Prostate gland (tissue), 2 donors: ENCODE data around the gene PSMD11. TPM values are rescaled to one million over a fixed set of nuclear protein-coding genes. Genes with fewer than 3 reads are reported as not detected.

Experiments used
- DNase-seq: peaks from one replicate; pipeline ENCODE4 v3.0.0-alpha.2; 2019; ENCODE audit warnings: low spot score
- H3K27ac ChIP-seq, 2 donors: fragments of 200-600 bp; sonication (generic); 2 replicates each; pipeline ENCODE4 v1.5.1; 2017 to 2019
- H3K27me3 ChIP-seq: fragments of 200-600 bp; sonication (generic); replicated peaks from 2 replicates; pipeline ENCODE4 v1.5.1; 2019; ENCODE audit not compliant: insufficient read depth
- H3K36me3 ChIP-seq, 2 donors: fragments of 200-600 bp; sonication (generic); 1 replicate in 1 of 2; 2 replicates in 1 of 2; pipeline versions ENCODE4 v1.5.1 to v1.8.1; 2017 to 2019
- H3K4me1 ChIP-seq: fragments of 200-600 bp; sonication (generic); replicated peaks from 2 replicates; pipeline ENCODE4 v1.5.1; 2019
- H3K4me3 ChIP-seq, 2 donors: fragments of 200-600 bp; sonication (generic); 2 replicates each; pipeline ENCODE4 v1.5.1; 2017 to 2019
- H3K9me3 ChIP-seq: fragments of 200-600 bp; sonication (generic); 2 replicates; pipeline ENCODE4 v1.5.1; 2017
- POLR2A ChIP-seq: fragments of 450-650 bp; IDR thresholded peaks from one replicate; pipeline ENCODE4 v1.6.1; 2016; ENCODE audit warnings: antibody characterized with exemption, mild to moderate bottlenecking
- POLR2AphosphoS5 ChIP-seq: sonication (generic); formaldehyde crosslinking; IDR thresholded peaks from one replicate; pipeline ENCODE4 v1.6.1; 2017; ENCODE audit warnings: antibody characterized with exemption
- WGBS: methylation state at CpG from one replicate; pipeline ENCODE4 v1.1.5; 2018; 5-methylcytosine and 5-hydroxymethylcytosine counted together
- intact Hi-C: fragments of 100-400 bp; cut with DNase I; formaldehyde crosslinking; loops from one replicate; pipeline ENCODE4 v1.14.2; 2022
- total RNA-seq, 2 donors: library from RNA; depleted of rRNA; stranded (reverse); fragments of >200 nt; gene quantifications; one replicate each; pipeline ENCODE4 v1.1.0, GENCODE V29; 2016
- TF ChIP-seq, protein P1 (sequence below), 4 experiments: fragments of 200-600 bp in 2 of 4; fragments of 450-650 bp in 2 of 4; sonication (generic) in 2 of 4; IDR thresholded peaks; 1 replicate in 3 of 4; 2 replicates in 1 of 4; pipeline ENCODE4 v1.5.1; 2016 to 2019; ENCODE audit warnings: antibody characterized with exemption in 4 of 4, mild to moderate bottlenecking in 2 of 4, moderate library complexity in 2 of 4

Gene PSMD11
- total RNA-seq, 2 donors from 2014 or later = 47.4 to 53.3 TPM

GRCh38 chr17:32451879-32452278, 7.6 kb downstream of the PSMD11 start:
- Histone ChIP-seq H3K9me3 (no peaks in the 10 kb centered on the region), H3K36me3 (peaks cover 4 to 12% of the 10 kb centered on the region in 2 donors), H3K4me1 (no peaks in the 10 kb centered on the region), H3K27me3 (no peaks in the 10 kb centered on the region), H3K4me3 (no peak overlapping the region), H3K27ac (no peak overlapping the region)
- DNase-seq = no peak
- intact Hi-C loops = no loop called here
- TF ChIP-seq POLR2A = no peak
- TF ChIP-seq POLR2AphosphoS5 = no peak
- TF ChIP-seq, protein P1, sequence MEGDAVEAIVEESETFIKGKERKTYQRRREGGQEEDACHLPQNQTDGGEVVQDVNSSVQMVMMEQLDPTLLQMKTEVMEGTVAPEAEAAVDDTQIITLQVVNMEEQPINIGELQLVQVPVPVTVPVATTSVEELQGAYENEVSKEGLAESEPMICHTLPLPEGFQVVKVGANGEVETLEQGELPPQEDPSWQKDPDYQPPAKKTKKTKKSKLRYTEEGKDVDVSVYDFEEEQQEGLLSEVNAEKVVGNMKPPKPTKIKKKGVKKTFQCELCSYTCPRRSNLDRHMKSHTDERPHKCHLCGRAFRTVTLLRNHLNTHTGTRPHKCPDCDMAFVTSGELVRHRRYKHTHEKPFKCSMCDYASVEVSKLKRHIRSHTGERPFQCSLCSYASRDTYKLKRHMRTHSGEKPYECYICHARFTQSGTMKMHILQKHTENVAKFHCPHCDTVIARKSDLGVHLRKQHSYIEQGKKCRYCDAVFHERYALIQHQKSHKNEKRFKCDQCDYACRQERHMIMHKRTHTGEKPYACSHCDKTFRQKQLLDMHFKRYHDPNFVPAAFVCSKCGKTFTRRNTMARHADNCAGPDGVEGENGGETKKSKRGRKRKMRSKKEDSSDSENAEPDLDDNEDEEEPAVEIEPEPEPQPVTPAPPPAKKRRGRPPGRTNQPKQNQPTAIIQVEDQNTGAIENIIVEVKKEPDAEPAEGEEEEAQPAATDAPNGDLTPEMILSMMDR (IDR thresholded peaks at IDR 0.05) = no peak
- 84% methylated on average over 2 of the region's 2 CpGs for WGBS

DNA sequence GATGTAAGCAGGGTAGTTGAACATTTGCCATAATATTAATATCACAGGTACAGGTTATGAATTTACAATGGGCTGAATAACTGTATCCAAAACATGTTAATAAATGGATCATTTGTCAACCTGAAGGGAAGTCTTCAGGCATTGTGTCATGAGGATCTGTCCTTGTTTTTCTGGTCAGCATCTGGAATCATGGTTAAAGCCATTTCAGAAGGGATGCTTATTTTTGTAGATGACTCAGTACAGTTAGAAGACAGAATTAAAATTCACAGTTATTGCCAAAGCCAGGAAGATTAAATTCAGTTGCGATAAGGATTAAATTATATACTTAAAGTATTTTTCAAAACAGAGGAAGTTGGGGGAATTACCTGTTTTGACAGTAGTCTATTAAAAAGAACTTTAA, 8.0 kb downstream of the PSMD11 start:
- 97% methylated on average over 1 of the region's 1 CpG for WGBS
- intact Hi-C loops = no loop called here
- Histone ChIP-seq H3K9me3 (no peaks in the 10 kb centered on the region), H3K36me3 (peaks cover 4 to 12% of the 10 kb centered on the region in 2 donors), H3K27ac (no peak overlapping the region), H3K4me1 (no peaks in the 10 kb centered on the region), H3K4me3 (no peak overlapping the region), H3K27me3 (no peaks in the 10 kb centered on the region)
- no peak for DNase-seq
- no peak for TF ChIP-seq POLR2A
- TF ChIP-seq, protein P1 (IDR thresholded peaks at IDR 0.05) = no peak
- TF ChIP-seq POLR2AphosphoS5 = no peak

GRCh38 chr17:32453370-32453769, 9.1 kb downstream of the PSMD11 start:
- DNase-seq = no peak
- H3K36me3 ChIP-seq = peaks cover 4 to 11% of the 10 kb centered on the region in 2 donors
- H3K27ac ChIP-seq = no peak overlapping the region
- no peaks in the 10 kb centered on the region for H3K27me3 ChIP-seq
- no peaks in the 10 kb centered on the region for H3K4me1 ChIP-seq
- TF ChIP-seq, protein P1 (IDR thresholded peaks at IDR 0.05) = no peak
- TF ChIP-seq POLR2AphosphoS5 (no peak), POLR2A (no peak)
- intact Hi-C loops = no loop called here
- WGBS = 94% methylated on average over 2 of the region's 2 CpGs
- H3K9me3 ChIP-seq = no peaks in the 10 kb centered on the region
- H3K4me3 ChIP-seq = no peak overlapping the region

DNA sequence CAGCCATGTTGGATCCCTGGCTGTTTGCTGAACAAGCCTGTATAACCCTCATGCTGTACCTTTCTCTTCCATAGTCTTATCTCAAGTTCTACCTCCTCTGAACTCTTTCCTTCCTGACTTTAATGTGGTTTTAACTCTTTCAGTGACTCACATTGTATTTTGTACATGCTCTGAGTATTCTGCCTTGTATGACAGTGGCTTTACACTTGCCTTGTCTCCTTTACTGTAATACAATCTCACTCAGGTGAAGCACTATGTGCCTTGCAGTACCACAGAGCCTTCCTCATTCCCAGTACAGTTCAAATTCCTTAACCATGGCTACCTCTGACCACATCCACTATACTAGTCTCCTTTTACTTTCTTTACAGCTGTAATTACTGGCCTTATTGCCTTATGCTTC, 14.1 kb downstream of the PSMD11 start:
- TF ChIP-seq POLR2AphosphoS5 = no peak
- DNase-seq = no peak
- peaks cover 0 to 2% of the 10 kb centered on the region in 2 donors for H3K36me3 ChIP-seq

DNA sequence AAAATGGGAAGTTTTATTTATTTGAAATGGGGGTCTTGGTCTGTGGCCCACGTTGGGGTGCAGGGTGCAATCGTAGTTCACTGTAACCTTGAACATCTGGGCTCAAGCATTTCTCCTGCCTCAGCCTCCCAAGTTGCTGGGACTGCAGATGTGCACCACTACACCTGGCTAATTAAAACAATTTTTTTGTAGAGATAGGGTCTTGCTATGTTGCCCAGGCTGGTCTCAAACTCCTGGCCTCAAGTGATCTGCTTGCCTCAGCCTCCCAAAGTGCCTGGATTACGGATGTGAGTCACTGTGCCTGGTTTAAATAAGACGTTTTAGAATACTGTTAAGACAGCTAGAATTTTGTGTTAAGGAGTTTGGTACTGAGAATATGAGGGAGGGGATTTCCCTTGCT, 15.7 kb downstream of the PSMD11 start:
- Histone ChIP-seq H3K27ac (no peak overlapping the region), H3K36me3 (no peaks in the 10 kb centered on the region), H3K9me3 (no peaks in the 10 kb centered on the region), H3K4me1 (no peaks in the 10 kb centered on the region), H3K27me3 (no peaks in the 10 kb centered on the region), H3K4me3 (no peak overlapping the region)
- TF ChIP-seq POLR2A (no peak), POLR2AphosphoS5 (no peak)
- TF ChIP-seq, protein P1 (IDR thresholded peaks at IDR 0.05) = no peak
- intact Hi-C loops = no loop called here
- DNase-seq = no peak
- 96% methylated on average over 4 of the region's 4 CpGs for WGBS

More for the DNA sequence above, 14.1 kb downstream of the PSMD11 start:
- intact Hi-C loops = no loop called here
- H3K9me3 ChIP-seq = no peaks in the 10 kb centered on the region
- no peaks in the 10 kb centered on the region for H3K27me3 ChIP-seq
- no peak overlapping the region for H3K4me3 ChIP-seq
- no peaks in the 10 kb centered on the region for H3K4me1 ChIP-seq
- no peak overlapping the region for H3K27ac ChIP-seq
